Brain microvascular endothelial cell (primary cell): ENCODE measurements around the gene TTPAL.

Source experiments
- DNase-seq: peaks from one replicate; pipeline ENCODE4 v3.0.0-alpha.2; 2020
- H3K27ac ChIP-seq: fragments of 250-450 bp; sonication (Bioruptor Pico); 2 replicates; pipeline ENCODE4 v1.5.1; 2020; ENCODE audit warnings: mild to moderate bottlenecking, moderate library complexity
- H3K27me3 ChIP-seq: fragments of 250-450 bp; sonication (Bioruptor Pico); replicated peaks from 2 replicates; pipeline ENCODE4 v1.5.1; 2020; ENCODE audit warnings: mild to moderate bottlenecking
- H3K36me3 ChIP-seq: fragments of 250-450 bp; sonication (Bioruptor Pico); replicated peaks from 2 replicates; pipeline ENCODE4 v1.5.1; 2020; ENCODE audit warnings: mild to moderate bottlenecking
- H3K4me3 ChIP-seq: 2 replicates; pipeline ENCODE4 v1.5.1; 2011; ENCODE audit warnings: low read depth, mild to moderate bottlenecking, control low read depth, low read length, moderate library complexity
- CTCF ChIP-seq: IDR thresholded peaks from 2 replicates; pipeline ENCODE4 v1.5.1; 2011; ENCODE audit warnings: low read depth, mild to moderate bottlenecking, moderate library complexity, low read length, control low read depth, inconsistent platforms; ENCODE audit errors: missing control alignments
- in situ Hi-C: cut with HindIII; loops from 2 replicates; pipeline ENCODE4 v1.10.0; 2017; ENCODE audit warnings: low sequenced_read_pairs, low pct_ligation_motif_present

TTPAL gene

GRCh38 chr20:44448753-44449546 is 26.7 kb upstream of the TTPAL start:
- no peak for DNase-seq
- in situ Hi-C loops: no loop called here

DNA sequence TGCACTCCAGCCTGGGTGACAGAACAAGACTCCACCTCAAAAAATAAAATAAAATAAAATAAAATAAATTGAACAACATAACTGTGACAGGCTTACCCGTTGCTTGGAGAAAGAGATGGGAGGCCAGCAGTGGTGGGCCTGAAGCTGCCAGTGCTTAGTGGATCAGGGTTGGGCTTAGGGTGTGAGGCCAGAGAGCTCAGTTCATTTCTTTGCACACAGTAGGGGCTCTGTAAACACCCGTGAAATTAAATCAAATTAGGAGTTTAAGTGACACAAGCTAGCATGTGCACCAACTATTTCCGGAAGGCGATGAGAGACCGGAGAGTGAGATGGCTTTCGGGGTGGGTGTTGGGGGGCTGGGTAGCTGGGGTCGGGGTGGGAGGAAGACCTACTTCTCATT is 25.8 kb upstream of the TTPAL start:
- Histone ChIP-seq H3K27me3 (no peaks in the 10 kb centered on the region), H3K4me3 (no peak overlapping the region), H3K36me3 (no peaks in the 10 kb centered on the region), H3K27ac (no peak overlapping the region)
- DNase-seq: no peak
- no peak for TF ChIP-seq CTCF
- in situ Hi-C loops: no loop called here

More at GRCh38 chr20:44448753-44449546, 26.7 kb upstream of the TTPAL start:
- H3K4me3 ChIP-seq: no peak overlapping the region
- no peaks in the 10 kb centered on the region for H3K36me3 ChIP-seq
- H3K27me3 ChIP-seq: no peaks in the 10 kb centered on the region
- H3K27ac ChIP-seq: no peak overlapping the region
- peak; percentile 53 for TF ChIP-seq CTCF

DNA sequence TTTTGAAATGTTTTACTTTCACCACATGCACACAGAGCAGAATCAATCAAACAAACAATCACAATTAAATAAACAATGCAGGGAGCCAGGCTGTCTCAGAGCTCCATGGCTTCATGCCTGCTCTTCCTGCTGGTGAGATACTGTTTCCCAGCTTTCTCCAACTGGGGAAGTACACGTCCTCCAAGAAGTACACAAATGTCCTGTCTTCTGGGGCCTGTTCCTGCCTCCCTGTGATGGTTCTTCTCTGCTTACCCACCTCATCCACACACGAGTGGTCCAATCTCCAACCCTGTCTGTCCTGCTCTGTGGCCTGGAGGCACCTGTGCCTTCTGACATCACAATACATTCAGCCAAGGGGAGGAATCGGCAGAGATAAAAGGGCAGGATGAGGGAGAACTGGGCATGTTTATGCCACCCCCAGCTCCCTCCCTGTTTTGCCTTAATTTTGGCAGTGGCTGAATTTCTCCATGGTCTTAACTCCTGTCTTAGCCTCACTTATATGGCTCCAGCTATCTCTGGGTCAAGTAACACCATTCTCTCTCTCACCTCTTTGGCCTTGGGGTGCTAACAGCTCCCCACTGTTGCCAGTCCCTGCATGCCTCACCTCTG is 25.3 kb upstream of the TTPAL start:
- no peak for DNase-seq
- TF ChIP-seq CTCF: no peak
- H3K27me3 ChIP-seq: no peaks in the 10 kb centered on the region
- no peaks in the 10 kb centered on the region for H3K36me3 ChIP-seq
- H3K4me3 ChIP-seq: no peak overlapping the region
- H3K27ac ChIP-seq: no peak overlapping the region
- in situ Hi-C loops: no loop called here

DNA sequence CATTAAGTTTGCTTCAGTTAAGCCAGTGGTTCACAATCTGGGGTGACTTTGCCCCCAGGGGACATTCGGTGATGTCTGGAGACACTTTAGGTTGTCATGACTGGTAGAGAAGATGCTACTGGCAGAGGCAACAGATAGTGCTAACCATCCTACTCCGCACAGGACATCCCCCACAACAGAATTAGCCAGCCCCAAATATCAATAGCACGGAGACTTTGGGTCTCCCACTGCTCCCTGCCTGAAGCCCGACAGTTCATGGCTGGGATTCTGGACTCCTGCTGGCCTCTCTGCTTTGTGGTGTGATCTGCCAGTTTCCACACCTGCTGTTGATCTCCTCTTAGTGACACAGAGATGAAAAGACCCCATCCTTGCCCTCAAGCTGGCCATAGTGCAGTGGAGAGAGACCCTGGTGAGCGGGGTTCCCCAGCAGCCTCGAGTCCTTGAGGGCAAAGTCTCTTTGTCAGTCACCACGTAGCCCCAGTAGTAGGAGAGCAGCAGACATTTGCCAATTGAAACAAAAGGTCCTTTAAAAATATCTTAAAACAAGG is 24.7 kb upstream of the TTPAL start:
- Histone ChIP-seq H3K27ac (no peak overlapping the region), H3K4me3 (no peak overlapping the region), H3K27me3 (no peaks in the 10 kb centered on the region), H3K36me3 (no peaks in the 10 kb centered on the region)
- DNase-seq: no peak
- no peak for TF ChIP-seq CTCF
- in situ Hi-C loops: no loop called here

- no peaks in the 10 kb centered on the region for H3K27me3 ChIP-seq
- no peak for DNase-seq
- H3K27ac ChIP-seq: no peak overlapping the region
- H3K36me3 ChIP-seq: no peaks in the 10 kb centered on the region
- in situ Hi-C loops: no loop called here
- no peak for TF ChIP-seq CTCF
- no peak overlapping the region for H3K4me3 ChIP-seq
These were observed 21.2 kb upstream of the TTPAL start for GRCh38 chr20:44454306-44454963.
